Muscle of arm (tissue), 12 donors: ENCODE data around the gene DERL3. TPM values are rescaled to one million over a fixed set of nuclear protein-coding genes. Genes with fewer than 3 reads are reported as not detected.

Experiments used
- DNase-seq: peaks from one replicate; pipeline ENCODE4 v3.0.0-alpha.2; 2013
- polyA plus RNA-seq, 12 donors: library from polyadenylated mRNA; unstranded; fragments of 120-200 nt; gene quantifications; one replicate each; pipeline ENCODE4 v1.2.1, GENCODE V29; 2013; ENCODE audit not compliant: insufficient read length in 12 of 12

The DERL3 gene
- polyA plus RNA-seq, 12 donors, result 0.70 to 2.8 (median 1.1) TPM; not detected in 2

DNA sequence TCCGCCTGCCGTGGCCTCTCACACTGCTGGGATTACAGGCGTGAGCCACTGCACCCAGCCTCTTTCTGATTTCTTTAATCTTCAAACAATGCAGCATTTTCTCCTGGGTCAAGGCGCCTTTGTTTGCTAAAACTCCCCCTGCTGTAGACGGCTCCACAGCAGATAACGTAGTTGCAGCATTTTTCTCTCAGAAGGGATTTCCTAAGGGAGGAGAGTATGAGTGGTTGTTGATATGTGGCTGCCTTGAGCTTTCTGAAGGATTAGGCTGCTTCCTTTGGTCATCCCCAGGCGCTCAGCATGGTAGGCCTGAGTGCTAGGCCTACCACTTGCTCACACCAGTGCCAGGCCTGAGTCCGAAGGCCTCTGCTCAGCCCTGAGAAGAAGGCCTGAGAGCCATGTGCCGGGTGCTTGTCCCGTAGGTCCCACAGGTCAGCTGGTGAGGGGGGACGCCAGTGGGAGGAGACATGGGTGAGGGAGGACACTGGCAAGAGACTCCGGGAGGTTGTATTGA is 34.0 kb downstream of the DERL3 start:
- no peak for DNase-seq

GRCh38 chr22:23803001-23803819 is 35.6 kb downstream of the DERL3 start:
- no peak for DNase-seq

DNA sequence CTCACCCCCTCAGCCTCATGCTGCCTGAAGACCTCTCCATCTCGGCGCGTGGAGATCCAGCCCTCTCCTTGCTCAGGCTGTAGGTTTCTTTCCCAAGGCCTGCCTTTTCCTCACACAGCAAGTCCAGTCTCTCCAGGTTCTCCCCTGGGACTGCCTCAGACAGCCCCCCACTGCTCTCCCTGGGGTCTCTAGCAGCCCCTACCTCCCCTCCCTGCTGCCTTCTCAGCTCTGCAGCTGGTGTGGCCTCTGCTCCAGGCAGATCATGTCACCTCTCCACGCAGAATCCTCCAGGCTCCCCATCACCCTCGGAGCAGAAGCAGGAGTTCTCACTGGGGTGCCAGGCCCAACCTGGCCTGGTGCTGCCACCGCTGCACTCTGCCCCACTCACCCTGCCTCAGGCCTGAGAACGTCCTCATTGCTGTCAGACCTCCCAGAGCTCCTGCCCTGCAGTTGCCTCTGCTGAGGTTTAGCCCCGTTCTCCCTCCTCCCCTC is 36.9 kb downstream of the DERL3 start:
- no peak for DNase-seq

DNA sequence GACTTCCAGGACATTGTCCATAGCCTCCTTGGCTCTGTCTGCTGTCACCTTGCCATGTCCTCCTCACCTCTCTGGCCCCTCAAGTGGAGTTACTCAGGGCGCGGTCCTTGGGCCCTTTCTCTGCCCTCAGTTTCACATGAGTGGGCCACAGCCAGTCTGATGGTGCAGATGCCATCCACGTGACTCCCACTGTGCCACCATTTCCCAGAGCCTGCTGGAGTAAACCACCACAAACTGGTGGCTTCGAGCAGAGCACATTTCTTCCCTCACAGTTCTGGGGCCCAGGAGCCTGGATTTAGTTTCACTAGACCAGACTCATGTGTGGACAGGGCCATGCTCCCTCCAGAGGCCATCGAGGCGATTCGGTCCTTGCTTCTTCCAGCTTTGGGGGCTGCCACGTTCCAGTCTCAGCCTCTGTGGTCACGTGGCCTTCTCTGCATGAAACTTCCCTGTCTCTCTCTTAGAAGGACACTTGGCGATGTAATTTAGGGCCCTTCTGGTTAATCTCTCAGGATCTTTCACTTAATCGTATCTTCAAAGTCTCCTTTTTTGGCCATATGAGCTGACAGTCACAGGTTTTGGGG is 37.5 kb downstream of the DERL3 start:
- no peak for DNase-seq

DNA sequence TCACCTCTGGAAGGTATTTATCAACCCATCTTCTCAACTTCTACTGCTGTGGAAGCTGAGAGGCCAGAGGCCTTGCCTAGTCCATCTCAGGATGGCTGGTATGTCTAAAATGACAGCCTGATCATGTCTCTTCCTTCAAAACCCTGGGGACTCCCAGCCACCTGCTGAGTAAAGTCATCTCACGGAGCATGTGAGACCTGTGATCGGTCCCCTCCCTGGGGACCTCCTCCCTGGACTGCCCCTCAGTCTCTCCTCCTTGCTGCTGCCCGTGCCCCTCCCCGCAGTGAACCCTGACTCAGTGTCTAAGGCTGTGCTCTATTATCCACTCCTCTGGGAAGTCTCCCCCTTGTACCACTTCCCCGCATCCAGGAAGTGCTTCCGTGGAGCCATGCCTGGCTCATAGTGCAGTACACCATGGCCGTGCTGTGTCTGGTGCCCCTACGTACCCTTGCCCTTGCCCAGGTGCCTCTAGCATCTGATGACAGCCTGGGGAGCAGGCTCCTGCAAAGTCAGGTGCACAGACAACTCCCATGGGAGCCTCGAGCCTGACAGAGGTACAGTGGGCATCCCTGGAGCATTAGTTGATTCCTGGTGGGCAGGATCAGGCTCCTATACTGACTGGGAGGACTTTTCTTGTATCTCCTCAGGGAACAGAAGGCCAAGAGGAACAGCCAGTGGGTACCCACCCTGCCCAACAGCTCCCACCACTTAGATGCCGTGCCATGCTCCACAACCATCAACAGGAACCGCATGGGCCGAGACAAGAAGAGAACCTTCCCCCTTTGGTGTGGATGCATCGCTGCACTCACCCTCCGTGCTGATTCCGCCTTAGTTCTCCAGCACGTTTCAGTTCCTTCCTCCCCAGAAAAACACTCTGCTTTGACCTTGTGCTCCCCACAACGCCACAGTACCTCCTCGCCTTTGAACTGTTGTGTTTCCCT is 38.2 kb downstream of the DERL3 start:
- DNase-seq, result no peak

- peak; percentile 52 for DNase-seq
Measured at GRCh38 chr22:23796461-23796860, 42.3 kb downstream of the DERL3 start.

- no peak for DNase-seq
Measured at GRCh38 chr22:23793326-23793725, 45.5 kb downstream of the DERL3 start.

- no peak for DNase-seq
Measured at GRCh38 chr22:23791738-23792645, 46.8 kb downstream of the DERL3 start.

GRCh38 chr22:23790819-23791737 is 47.7 kb downstream of the DERL3 start:
- peak; percentile 71 for DNase-seq

DNA sequence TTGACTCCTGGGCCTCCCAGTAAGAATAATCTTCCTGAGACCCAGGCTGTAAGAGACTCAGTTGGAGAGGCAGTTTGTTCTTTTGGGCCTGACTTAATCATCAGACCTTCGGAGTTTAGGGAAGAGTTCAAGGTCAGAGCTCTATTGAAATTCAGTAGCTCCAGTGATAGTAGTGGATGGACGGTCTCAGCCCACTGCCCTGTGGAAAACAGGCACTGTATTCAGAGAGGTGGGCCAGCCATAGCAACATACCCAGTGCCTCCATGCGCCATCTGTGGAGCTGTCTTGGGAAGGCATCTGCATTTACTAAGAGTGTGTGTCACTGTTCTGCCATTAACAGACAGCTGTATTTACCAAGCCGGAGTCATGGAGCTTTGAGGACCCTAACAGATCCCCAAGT is 49.2 kb downstream of the DERL3 start:
- DNase-seq, result no peak

GRCh38 chr22:23789121-23789520 is 49.7 kb downstream of the DERL3 start:
- DNase-seq, result no peak

DNA sequence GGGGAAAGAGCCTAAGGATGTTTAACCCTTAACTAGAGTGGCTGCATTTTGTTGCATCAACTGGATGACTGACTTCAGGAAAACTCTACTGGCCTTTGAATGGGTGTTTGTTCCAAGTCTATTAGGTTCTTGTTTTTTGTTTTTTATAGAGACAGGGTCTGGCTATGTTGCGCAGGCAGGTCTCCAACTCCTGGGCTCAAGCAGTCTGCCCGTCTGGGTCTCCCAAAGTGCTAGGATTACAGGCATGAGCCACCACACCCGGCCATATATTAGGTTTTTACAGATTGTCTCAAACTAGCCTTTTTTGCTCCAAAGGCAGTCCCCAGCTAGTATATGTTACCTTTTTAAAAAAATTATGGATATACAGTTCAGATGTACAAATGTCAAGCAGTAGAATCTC is 50.9 kb downstream of the DERL3 start:
- no peak for DNase-seq

DNA sequence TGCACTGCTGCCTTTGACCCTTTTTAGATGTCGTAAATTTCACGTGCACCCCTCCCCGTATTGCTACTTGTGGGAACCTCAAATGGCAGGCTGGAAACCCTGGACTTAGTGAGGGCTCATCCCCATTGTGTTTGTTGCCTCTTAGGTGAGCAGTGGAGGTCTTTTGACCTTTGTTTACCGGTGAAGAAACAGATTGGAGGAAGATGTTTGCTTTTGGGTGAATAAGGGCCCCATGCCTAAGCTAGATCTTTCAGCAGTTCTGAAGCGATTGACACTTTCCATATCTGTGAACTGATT is 51.3 kb downstream of the DERL3 start:
- DNase-seq, result no peak

DNA sequence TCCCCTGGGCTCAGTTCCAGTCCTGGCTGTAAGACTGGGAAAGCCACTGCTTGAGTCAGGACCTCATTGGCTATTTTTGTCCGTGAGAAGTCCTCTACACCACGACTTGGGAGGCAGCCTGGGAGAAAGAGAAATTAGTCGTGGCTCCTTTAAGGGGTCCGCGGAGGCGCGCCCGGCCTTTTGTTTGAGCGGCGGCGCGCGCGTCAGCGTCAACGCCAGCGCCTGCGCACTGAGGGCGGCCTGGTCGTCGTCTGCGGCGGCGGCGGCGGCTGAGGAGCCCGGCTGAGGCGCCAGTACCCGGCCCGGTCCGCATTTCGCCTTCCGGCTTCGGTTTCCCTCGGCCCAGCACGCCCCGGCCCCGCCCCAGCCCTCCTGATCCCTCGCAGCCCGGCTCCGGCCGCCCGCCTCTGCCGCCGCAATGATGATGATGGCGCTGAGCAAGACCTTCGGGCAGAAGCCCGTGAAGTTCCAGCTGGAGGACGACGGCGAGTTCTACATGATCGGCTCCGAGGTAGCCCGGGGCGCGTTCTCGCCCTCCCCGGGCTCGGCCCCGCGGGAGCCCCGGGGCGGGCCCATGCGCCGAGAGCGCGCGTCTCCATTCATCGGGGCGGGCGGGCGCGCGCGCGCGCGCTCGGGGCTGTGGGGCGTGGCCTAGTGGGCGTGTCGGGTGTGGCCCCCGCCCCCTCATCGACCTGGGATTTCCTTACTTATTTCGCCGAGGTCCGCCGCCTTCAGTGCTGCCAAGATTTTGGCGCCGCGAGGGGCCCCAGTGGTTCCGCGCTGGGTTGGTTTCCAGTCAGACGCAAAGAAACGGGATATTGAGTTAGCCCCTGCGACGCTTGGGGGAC is 51.8 kb downstream of the DERL3 start, which contains the start of gene SMARCB1:
SMARCB1 (plus strand) TSS at position 215 of the 848 bp plus-strand sequence; CDS start at position 419, 204 bp downstream.
- peak; percentile 94 for DNase-seq

- no peak for DNase-seq
Measured at GRCh38 chr22:23786261-23786710, 52.5 kb downstream of the DERL3 start.
